ENCODE measurements around the gene NFIB.

NFIB gene

GRCh38 chr9:14099737-14100136, 214.2 kb downstream of the NFIB start:
- no peak overlapping the region for H2AFZ ChIP-seq (ENCODE audit: low read length)
- H3F3A ChIP-seq (ENCODE audit: low read depth), result no peaks in the 10 kb centered on the region
- peaks cover 6% of the 10 kb centered on the region for H3K4me1 ChIP-seq (ENCODE audit: insufficient read depth, low read length, poor library complexity, severe bottlenecking)
- no peaks in the 10 kb centered on the region for H3K9me2 ChIP-seq (replicated peaks; ENCODE audit: low read depth, low read length)
- no peaks in the 10 kb centered on the region for H3K27me3 ChIP-seq (ENCODE audit: insufficient read depth, low read length, poor library complexity, severe bottlenecking)
- H3K4me2 ChIP-seq (ENCODE audit: low read depth, low read length, poor library complexity, severe bottlenecking), result no peak overlapping the region
- no peaks in the 10 kb centered on the region for H3K79me2 ChIP-seq (ENCODE audit: insufficient read depth, low read length)
- no peaks in the 10 kb centered on the region for H3K36me3 ChIP-seq (ENCODE audit: insufficient read depth, low read length)
- H3K9me3 ChIP-seq (ENCODE audit: insufficient read depth, low read depth, low read length), result no peaks in the 10 kb centered on the region
- no peaks in the 10 kb centered on the region for H4K20me1 ChIP-seq (ENCODE audit: insufficient read depth, low read length, poor library complexity, severe bottlenecking)
- no peak overlapping the region for H3K9ac ChIP-seq (ENCODE audit: low read depth, low read length, poor library complexity, severe bottlenecking)
- no peak for TF ChIP-seq EZH2phosphoT487 (IDR thresholded peaks at IDR 0.05; ENCODE audit: borderline replicate concordance)
- TF ChIP-seq, protein P1, sequence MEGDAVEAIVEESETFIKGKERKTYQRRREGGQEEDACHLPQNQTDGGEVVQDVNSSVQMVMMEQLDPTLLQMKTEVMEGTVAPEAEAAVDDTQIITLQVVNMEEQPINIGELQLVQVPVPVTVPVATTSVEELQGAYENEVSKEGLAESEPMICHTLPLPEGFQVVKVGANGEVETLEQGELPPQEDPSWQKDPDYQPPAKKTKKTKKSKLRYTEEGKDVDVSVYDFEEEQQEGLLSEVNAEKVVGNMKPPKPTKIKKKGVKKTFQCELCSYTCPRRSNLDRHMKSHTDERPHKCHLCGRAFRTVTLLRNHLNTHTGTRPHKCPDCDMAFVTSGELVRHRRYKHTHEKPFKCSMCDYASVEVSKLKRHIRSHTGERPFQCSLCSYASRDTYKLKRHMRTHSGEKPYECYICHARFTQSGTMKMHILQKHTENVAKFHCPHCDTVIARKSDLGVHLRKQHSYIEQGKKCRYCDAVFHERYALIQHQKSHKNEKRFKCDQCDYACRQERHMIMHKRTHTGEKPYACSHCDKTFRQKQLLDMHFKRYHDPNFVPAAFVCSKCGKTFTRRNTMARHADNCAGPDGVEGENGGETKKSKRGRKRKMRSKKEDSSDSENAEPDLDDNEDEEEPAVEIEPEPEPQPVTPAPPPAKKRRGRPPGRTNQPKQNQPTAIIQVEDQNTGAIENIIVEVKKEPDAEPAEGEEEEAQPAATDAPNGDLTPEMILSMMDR (conservative IDR thresholded peaks at IDR 0.05; ENCODE audit: low read length), result no peak
- no peak overlapping the region for H3K4me3 ChIP-seq (ENCODE audit: low read length, poor library complexity, severe bottlenecking)

DNA sequence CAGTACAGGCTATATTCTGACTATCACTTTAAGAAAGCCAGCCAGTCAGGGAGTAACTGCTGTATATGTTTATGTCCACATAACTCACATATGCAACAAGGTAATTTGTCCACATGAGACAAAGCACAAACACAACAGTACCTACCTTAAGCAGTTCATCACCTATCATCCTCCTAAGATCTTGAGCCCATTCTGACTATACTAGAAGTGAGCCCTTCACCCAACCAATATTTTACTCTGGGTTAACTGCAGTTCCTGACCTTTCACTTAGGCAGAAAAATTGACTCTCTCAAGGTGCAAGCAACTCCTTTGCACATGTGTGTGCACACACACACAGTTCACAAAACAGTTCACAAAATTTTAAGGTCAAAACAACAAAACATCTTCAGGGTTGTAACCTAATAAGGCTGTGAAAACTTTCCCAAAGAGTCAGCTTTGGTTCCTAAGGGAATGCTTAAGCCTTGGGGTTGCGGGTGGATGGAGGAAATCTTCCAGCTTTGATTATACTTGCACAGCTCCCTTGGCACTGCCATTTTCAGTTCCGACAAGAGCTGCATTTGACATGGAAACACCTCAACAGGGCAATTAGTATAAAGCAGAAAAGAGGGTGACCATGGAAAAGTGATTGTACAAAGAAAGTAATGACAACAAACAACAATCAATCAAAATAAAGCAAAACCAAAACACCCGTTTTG, 215.3 kb downstream of the NFIB start:
- no peak for TF ChIP-seq EZH2phosphoT487 (IDR thresholded peaks at IDR 0.05; ENCODE audit: borderline replicate concordance)
- TF ChIP-seq, protein P1 (conservative IDR thresholded peaks at IDR 0.05; ENCODE audit: low read length), result no peak
- Histone ChIP-seq H3F3A (ENCODE audit: low read depth) (no peaks in the 10 kb centered on the region), H3K27me3 (ENCODE audit: insufficient read depth, low read length, poor library complexity, severe bottlenecking) (no peaks in the 10 kb centered on the region), H3K79me2 (ENCODE audit: insufficient read depth, low read length) (no peaks in the 10 kb centered on the region), H2AFZ (ENCODE audit: low read length) (peak overlapping the region; percentile 20; the same call in 1 of the 2 replicates), H3K9ac (ENCODE audit: low read depth, low read length, poor library complexity, severe bottlenecking) (no peak overlapping the region), H3K36me3 (ENCODE audit: insufficient read depth, low read length) (no peaks in the 10 kb centered on the region), H4K20me1 (ENCODE audit: insufficient read depth, low read length, poor library complexity, severe bottlenecking) (no peaks in the 10 kb centered on the region), H3K4me1 (ENCODE audit: insufficient read depth, low read length, poor library complexity, severe bottlenecking) (peaks cover 6% of the 10 kb centered on the region), H3K4me2 (ENCODE audit: low read depth, low read length, poor library complexity, severe bottlenecking) (no peak overlapping the region), H3K9me3 (ENCODE audit: insufficient read depth, low read depth, low read length) (no peaks in the 10 kb centered on the region), H3K9me2 (replicated peaks; ENCODE audit: low read depth, low read length) (no peaks in the 10 kb centered on the region), H3K4me3 (ENCODE audit: low read length, poor library complexity, severe bottlenecking) (no peak overlapping the region)

DNA sequence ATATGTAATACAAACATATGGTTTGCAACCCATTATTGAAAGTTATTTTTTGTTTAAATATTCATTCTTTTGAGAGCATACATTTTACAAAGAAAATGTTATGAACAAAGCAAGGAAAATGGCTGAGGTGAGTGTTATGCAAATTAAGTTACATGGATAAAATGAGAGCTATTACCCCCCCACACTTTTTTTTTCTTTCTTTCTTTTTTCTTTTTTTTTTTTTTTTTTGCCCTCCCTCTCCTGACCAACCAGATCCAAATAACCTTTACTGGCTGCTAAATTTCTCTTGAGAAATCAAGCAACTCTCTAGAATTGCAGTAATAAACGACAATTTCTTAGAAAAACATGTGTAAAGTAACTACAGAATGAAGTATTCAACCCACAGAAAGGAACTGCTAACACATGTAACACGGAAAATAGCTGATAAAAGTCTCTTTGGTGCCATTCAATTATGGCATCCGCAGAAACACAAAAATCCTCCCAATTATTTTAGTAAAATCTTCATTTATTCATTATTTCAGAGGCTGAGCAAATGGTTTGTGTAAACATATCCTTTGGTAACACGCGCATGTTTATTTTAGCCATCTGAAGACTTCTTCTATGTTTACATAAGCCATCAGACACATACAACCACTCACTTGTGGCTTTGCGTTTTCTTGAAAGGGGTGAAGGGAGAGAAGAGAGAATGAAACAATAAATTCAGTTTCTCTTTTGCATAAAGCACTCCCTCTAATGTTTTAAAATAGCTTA, 216.1 kb downstream of the NFIB start:
- H3K4me1 ChIP-seq (ENCODE audit: insufficient read depth, low read length, poor library complexity, severe bottlenecking), result peaks cover 8% of the 10 kb centered on the region
- H3K9ac ChIP-seq (ENCODE audit: low read depth, low read length, poor library complexity, severe bottlenecking), result no peak overlapping the region
- H3K4me3 ChIP-seq (ENCODE audit: low read length, poor library complexity, severe bottlenecking), result no peak overlapping the region
- H3K9me2 ChIP-seq (replicated peaks; ENCODE audit: low read depth, low read length), result no peaks in the 10 kb centered on the region
- no peaks in the 10 kb centered on the region for H4K20me1 ChIP-seq (ENCODE audit: insufficient read depth, low read length, poor library complexity, severe bottlenecking)
- TF ChIP-seq, protein P1 (conservative IDR thresholded peaks at IDR 0.05; ENCODE audit: low read length), result no peak
- no peak for TF ChIP-seq EZH2phosphoT487 (IDR thresholded peaks at IDR 0.05; ENCODE audit: borderline replicate concordance)
- no peaks in the 10 kb centered on the region for H3K27me3 ChIP-seq (ENCODE audit: insufficient read depth, low read length, poor library complexity, severe bottlenecking)
- 0 out of 2 replicates have a peak overlapping the region, but pooled peaks have one; percentile 20 for H2AFZ ChIP-seq (ENCODE audit: low read length)
- H3K4me2 ChIP-seq (ENCODE audit: low read depth, low read length, poor library complexity, severe bottlenecking), result no peak overlapping the region
- H3K36me3 ChIP-seq (ENCODE audit: insufficient read depth, low read length), result no peaks in the 10 kb centered on the region
- H3F3A ChIP-seq (ENCODE audit: low read depth), result no peaks in the 10 kb centered on the region
- no peaks in the 10 kb centered on the region for H3K79me2 ChIP-seq (ENCODE audit: insufficient read depth, low read length)
- no peaks in the 10 kb centered on the region for H3K9me3 ChIP-seq (ENCODE audit: insufficient read depth, low read depth, low read length)
